ENCODE results near the gene PCDHGA9.

Gene PCDHGA9

DNA sequence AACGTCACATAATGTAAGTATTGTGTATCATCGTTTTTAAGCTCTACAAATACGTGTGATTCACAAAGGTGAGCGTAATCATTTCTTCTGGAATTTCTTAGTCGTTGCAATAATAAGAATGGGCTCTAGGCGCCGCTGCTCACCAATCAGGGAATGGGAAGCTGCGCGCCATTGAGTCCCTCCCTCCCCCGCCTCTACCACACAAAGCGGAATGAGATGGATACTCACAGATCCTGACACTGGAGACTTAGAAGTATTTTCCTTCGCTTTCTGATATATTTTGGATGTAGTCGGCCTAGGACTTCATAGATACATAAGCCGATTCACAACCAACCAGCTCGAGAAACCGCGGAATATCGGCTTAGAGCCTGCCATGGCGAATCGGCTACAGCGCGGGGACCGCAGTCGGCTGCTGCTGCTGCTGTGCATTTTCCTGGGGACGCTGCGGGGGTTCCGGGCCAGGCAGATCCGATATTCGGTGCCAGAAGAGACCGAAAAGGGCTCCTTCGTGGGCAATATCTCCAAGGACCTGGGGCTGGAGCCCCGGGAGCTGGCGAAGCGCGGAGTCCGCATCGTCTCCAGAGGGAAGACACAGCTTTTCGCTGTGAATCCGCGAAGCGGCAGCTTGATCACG, 18.4 kb downstream of the PCDHGA9 start, which contains the start of gene PCDHGA11:
Gene PCDHGA11, plus strand, starts transcription at position 197 of the 634 bp plus-strand sequence. Its CDS starts 177 bp downstream, at position 374.
- Mint-ChIP-seq H3K4me3 (no peak within 1 kb of the TSS), H3K9me3 (peaks cover 84% of the 10 kb centered on the region), H3K27ac (no peak within 1 kb of the TSS), H3K36me3 (ENCODE audit: low read depth) (peaks cover 96% of the 10 kb centered on the region), H3K4me1 (no peaks in the 10 kb centered on the region), H3K27me3 (ENCODE audit: low read depth) (peaks cover 16% of the 10 kb centered on the region)
- TF ChIP-seq, protein P1, sequence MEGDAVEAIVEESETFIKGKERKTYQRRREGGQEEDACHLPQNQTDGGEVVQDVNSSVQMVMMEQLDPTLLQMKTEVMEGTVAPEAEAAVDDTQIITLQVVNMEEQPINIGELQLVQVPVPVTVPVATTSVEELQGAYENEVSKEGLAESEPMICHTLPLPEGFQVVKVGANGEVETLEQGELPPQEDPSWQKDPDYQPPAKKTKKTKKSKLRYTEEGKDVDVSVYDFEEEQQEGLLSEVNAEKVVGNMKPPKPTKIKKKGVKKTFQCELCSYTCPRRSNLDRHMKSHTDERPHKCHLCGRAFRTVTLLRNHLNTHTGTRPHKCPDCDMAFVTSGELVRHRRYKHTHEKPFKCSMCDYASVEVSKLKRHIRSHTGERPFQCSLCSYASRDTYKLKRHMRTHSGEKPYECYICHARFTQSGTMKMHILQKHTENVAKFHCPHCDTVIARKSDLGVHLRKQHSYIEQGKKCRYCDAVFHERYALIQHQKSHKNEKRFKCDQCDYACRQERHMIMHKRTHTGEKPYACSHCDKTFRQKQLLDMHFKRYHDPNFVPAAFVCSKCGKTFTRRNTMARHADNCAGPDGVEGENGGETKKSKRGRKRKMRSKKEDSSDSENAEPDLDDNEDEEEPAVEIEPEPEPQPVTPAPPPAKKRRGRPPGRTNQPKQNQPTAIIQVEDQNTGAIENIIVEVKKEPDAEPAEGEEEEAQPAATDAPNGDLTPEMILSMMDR (IDR thresholded peaks at IDR 0.05; ENCODE audit: unreplicated experiment in 3 of 3): no peak

DNA sequence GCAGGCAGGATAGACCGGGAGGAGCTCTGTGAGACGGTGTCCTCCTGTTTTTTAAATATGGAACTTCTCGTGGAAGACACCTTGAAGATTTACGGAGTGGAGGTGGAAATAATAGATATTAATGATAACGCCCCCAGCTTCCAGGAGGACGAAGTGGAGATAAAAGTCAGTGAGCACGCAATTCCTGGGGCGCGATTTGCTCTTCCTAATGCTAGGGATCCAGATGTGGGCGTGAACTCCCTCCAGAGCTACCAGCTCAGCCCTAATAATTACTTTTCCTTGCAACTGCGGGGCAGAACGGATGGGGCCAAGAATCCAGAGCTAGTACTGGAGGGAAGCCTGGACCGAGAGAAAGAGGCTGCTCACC, 18.9 kb downstream of the PCDHGA9 start:
- no peak overlapping the region for H3K4me3 Mint-ChIP-seq
- no peak overlapping the region for H3K27ac Mint-ChIP-seq
- peaks cover 96% of the 10 kb centered on the region for H3K36me3 Mint-ChIP-seq (ENCODE audit: low read depth)
- H3K27me3 Mint-ChIP-seq (ENCODE audit: low read depth): peaks cover 15% of the 10 kb centered on the region
- H3K4me1 Mint-ChIP-seq: no peaks in the 10 kb centered on the region
- H3K9me3 Mint-ChIP-seq: peaks cover 84% of the 10 kb centered on the region
- TF ChIP-seq, protein P1 (IDR thresholded peaks at IDR 0.05; ENCODE audit: unreplicated experiment in 3 of 3): no peak

DNA sequence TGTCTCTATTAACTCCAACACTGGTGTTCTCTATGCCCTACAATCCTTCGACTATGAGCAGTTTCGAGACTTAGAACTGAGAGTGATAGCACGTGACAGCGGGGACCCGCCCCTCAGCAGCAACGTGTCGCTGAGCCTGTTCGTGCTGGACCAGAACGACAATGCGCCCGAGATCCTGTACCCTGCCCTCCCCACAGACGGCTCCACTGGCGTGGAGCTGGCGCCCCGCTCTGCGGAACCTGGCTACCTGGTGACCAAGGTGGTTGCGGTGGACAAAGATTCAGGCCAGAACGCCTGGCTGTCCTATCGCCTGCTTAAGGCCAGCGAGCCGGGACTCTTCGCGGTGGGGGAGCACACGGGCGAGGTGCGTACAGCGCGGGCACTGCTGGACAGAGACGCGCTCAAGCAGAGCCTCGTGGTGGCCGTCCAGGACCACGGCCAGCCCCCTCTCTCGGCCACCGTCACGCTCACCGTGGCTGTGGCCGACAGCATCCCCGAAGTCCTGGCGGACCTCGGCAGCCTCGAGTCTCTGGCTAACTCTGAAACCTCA, 20.2 kb downstream of the PCDHGA9 start:
- TF ChIP-seq, protein P1 (IDR thresholded peaks at IDR 0.05; ENCODE audit: unreplicated experiment in 3 of 3): no peak
- H3K27me3 Mint-ChIP-seq (ENCODE audit: low read depth): peaks cover 15% of the 10 kb centered on the region
- no peak overlapping the region for H3K4me3 Mint-ChIP-seq
- H3K27ac Mint-ChIP-seq: no peak overlapping the region
- H3K36me3 Mint-ChIP-seq (ENCODE audit: low read depth): peaks cover 98% of the 10 kb centered on the region
- H3K4me1 Mint-ChIP-seq: no peaks in the 10 kb centered on the region
- H3K9me3 Mint-ChIP-seq: peaks cover 86% of the 10 kb centered on the region

DNA sequence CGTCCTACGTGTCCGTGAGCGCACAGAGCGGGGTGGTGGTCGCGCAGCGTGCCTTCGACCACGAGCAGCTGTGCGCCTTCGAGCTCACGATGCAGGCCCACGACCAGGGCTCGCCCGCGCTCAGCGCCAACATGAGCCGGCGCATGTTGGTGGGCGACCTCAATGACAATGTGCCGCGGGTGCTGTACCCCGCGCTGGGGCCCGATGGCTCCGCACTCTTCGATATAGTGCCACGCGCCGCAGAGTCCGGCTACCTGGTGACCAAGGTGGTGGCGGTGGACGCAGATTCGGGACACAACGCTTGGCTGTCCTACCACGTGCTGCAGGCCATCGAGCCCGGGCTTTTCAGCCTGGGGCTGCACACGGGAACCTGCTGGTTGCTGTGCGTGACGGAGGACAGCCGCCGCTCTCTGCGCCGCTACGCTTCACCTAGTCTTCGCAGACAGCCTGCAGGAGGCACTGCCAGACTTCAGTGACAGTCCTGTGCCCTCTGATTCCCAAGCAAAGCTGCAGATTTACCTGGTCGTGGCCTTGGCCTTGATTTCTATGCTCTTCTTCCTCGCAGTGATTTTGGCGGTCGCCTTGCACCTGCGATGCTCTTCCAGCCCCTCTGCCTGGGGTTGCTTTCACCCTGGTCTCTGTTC, 25.3 kb downstream of the PCDHGA9 start:
- no peak overlapping the region for H3K27ac Mint-ChIP-seq
- H3K4me3 Mint-ChIP-seq: no peak overlapping the region
- H3K4me1 Mint-ChIP-seq: no peaks in the 10 kb centered on the region
- H3K9me3 Mint-ChIP-seq: peaks cover 78% of the 10 kb centered on the region
- TF ChIP-seq, protein P1 (IDR thresholded peaks at IDR 0.05; ENCODE audit: unreplicated experiment in 3 of 3): no peak
- H3K27me3 Mint-ChIP-seq (ENCODE audit: low read depth): peaks cover 8% of the 10 kb centered on the region
- H3K36me3 Mint-ChIP-seq (ENCODE audit: low read depth): peaks cover 98% of the 10 kb centered on the region

DNA sequence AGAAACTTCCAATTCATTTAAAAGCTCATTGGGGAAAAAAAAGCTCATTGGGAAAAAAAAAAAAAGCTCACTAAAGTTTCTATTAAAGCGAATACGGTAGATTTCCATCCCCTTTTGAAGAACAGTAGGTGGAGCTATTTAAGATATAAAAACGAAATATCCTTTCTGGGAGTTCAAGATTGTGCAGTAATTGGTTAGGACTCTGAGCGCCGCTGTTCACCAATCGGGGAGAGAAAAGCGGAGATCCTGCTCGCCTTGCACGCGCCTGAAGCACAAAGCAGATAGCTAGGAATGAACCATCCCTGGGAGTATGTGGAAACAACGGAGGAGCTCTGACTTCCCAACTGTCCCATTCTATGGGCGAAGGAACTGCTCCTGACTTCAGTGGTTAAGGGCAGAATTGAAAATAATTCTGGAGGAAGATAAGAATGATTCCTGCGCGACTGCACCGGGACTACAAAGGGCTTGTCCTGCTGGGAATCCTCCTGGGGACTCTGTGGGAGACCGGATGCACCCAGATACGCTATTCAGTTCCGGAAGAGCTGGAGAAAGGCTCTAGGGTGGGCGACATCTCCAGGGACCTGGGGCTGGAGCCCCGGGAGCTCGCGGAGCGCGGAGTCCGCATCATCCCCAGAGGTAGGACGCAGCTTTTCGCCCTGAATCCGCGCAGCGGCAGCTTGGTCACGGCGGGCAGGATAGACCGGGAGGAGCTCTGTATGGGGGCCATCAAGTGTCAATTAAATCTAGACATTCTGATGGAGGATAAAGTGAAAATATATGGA, 27.9 kb downstream of the PCDHGA9 start, which contains the start of gene PCDHGA12:
Gene PCDHGA12, plus strand, starts transcription at position 176 of the 782 bp plus-strand sequence. Its CDS starts 253 bp downstream, at position 429.
- H3K36me3 Mint-ChIP-seq (ENCODE audit: low read depth): peaks cover 99% of the 10 kb centered on the region
- H3K4me1 Mint-ChIP-seq: no peaks in the 10 kb centered on the region
- H3K27me3 Mint-ChIP-seq (ENCODE audit: low read depth): peaks cover 8% of the 10 kb centered on the region
- H3K9me3 Mint-ChIP-seq: peaks cover 79% of the 10 kb centered on the region
- H3K27ac Mint-ChIP-seq: no peak within 1 kb of the TSS
- TF ChIP-seq, protein P1 (IDR thresholded peaks at IDR 0.05; ENCODE audit: unreplicated experiment in 3 of 3): no peak
- H3K4me3 Mint-ChIP-seq: no peak within 1 kb of the TSS
